Ishikawa (cell line): ENCODE measurements around the gene CDH13.

Experiments used
- CEBPB ChIP-seq: IDR thresholded peaks from 2 replicates; pipeline ENCODE4 v1.6.1; 2012
- CREB1 ChIP-seq: IDR thresholded peaks from 2 replicates; pipeline ENCODE4 v1.6.1; 2012; ENCODE audit warnings: low read depth
- EGR1 ChIP-seq: IDR thresholded peaks from 2 replicates; pipeline ENCODE4 v1.6.1; 2012
- EP300 ChIP-seq: IDR thresholded peaks from 2 replicates; pipeline ENCODE4 v1.6.1; 2012; ENCODE audit warnings: borderline replicate concordance
- FOXM1 ChIP-seq: IDR thresholded peaks from 2 replicates; pipeline ENCODE4 v1.6.1; 2012; ENCODE audit warnings: low read depth, borderline replicate concordance
- NFIC ChIP-seq: IDR thresholded peaks from 2 replicates; pipeline ENCODE4 v1.6.1; 2012
- RAD21 ChIP-seq: IDR thresholded peaks from 2 replicates; pipeline ENCODE4 v1.6.1; 2012; ENCODE audit warnings: low read depth
- TAF1 ChIP-seq: IDR thresholded peaks from 2 replicates; pipeline ENCODE4 v1.6.1; 2012; ENCODE audit warnings: low read depth, mild to moderate bottlenecking
- TCF12 ChIP-seq: IDR thresholded peaks from 2 replicates; pipeline ENCODE4 v1.6.1; 2012; ENCODE audit warnings: low read depth
- TEAD4 ChIP-seq: IDR thresholded peaks from 2 replicates; pipeline ENCODE4 v1.6.1; 2012
- YY1 ChIP-seq: IDR thresholded peaks from 2 replicates; pipeline ENCODE4 v1.6.1; 2012; ENCODE audit warnings: low read depth
- ZBTB7A ChIP-seq: IDR thresholded peaks from 2 replicates; pipeline ENCODE4 v1.6.1; 2012; ENCODE audit warnings: low read depth
- TF ChIP-seq, protein P1 (sequence below): IDR thresholded peaks from 2 replicates; pipeline ENCODE4 v1.6.1; 2012
- TF ChIP-seq, protein P2 (sequence below): IDR thresholded peaks from 2 replicates; pipeline ENCODE4 v1.6.1; 2012; ENCODE audit warnings: low read depth, mild to moderate bottlenecking
- TF ChIP-seq, protein P3 (sequence below): IDR thresholded peaks from 2 replicates; pipeline ENCODE4 v1.6.1; 2012

CDH13 gene

DNA sequence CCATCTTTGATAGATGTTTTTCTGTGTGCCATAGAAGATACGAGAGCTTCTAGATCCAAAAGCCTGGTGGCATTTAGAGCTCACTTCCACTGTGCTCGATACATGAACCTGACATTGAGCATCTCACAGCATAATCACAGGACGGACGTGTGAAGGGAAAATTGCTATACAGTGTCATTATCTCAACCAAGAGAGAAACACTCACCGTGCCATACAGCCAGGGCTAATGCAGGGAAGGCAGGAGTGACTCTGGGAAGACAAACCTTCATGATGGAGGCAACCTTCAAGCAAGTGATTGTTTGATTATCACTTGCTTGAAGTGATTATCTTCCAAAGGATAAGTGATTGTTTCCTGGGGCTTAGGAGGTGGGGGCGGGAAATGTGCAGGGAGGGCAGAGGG, 962.8 kb downstream of the CDH13 start:
- no peak for TF ChIP-seq TEAD4
- no peak for TF ChIP-seq TAF1
- no peak for TF ChIP-seq CREB1

DNA sequence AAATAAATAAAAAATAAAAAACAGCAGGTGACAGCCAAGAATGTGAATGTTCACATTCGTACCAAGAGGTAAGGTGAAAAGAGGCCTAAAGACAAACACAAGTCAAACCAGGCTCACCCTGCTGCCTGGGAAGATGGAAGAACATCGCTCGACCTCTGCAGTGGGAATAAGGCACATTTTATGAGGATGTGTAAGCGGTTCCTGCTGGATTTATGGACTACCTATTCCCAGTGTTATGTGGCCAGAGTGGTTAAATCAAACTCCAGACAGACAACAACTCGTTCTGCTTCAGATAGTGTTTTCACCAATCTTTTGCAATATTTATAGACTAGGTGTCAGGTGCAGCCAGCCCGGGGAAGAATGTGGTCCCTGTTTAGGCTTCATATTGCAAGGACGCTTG, 966.0 kb downstream of the CDH13 start:
- no peak for TF ChIP-seq ZBTB7A
- TF ChIP-seq, protein P1, sequence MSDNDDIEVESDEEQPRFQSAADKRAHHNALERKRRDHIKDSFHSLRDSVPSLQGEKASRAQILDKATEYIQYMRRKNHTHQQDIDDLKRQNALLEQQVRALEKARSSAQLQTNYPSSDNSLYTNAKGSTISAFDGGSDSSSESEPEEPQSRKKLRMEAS, result no peak

DNA sequence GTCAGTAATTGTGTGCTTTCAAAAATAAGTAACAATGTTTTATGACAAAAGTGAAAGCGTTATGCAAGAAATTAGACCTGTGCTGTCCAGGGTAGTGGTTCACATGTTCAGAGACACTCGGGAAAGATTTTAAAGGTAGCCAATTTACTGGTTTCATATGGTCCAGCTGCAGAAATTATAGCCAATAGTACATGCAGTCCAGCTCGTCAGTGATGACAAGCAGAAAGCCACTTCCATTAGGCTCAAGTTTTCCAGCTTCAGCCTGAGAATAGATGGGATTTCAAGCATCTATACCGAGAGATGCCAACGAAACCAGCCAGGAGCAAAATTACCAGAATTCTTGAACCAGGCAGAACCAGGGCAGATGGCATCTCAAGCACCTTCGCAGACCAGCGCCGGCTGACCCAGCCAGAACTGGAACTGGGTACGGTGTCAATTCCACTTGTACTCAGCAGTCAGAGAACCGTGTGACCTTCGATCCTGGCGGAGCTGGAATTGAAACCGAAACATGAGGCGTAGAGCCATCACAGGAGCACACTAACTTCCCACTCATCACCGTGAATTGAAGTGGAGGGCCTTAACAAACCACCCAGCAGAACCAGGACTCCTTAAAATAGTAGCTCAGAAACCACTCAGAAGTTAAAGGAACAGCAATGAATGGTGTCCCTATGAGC, 973.2 kb downstream of the CDH13 start:
- no peak for TF ChIP-seq YY1
- TF ChIP-seq, protein P1, result no peak
- TF ChIP-seq, protein P2, sequence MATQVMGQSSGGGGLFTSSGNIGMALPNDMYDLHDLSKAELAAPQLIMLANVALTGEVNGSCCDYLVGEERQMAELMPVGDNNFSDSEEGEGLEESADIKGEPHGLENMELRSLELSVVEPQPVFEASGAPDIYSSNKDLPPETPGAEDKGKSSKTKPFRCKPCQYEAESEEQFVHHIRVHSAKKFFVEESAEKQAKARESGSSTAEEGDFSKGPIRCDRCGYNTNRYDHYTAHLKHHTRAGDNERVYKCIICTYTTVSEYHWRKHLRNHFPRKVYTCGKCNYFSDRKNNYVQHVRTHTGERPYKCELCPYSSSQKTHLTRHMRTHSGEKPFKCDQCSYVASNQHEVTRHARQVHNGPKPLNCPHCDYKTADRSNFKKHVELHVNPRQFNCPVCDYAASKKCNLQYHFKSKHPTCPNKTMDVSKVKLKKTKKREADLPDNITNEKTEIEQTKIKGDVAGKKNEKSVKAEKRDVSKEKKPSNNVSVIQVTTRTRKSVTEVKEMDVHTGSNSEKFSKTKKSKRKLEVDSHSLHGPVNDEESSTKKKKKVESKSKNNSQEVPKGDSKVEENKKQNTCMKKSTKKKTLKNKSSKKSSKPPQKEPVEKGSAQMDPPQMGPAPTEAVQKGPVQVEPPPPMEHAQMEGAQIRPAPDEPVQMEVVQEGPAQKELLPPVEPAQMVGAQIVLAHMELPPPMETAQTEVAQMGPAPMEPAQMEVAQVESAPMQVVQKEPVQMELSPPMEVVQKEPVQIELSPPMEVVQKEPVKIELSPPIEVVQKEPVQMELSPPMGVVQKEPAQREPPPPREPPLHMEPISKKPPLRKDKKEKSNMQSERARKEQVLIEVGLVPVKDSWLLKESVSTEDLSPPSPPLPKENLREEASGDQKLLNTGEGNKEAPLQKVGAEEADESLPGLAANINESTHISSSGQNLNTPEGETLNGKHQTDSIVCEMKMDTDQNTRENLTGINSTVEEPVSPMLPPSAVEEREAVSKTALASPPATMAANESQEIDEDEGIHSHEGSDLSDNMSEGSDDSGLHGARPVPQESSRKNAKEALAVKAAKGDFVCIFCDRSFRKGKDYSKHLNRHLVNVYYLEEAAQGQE, result no peak

DNA sequence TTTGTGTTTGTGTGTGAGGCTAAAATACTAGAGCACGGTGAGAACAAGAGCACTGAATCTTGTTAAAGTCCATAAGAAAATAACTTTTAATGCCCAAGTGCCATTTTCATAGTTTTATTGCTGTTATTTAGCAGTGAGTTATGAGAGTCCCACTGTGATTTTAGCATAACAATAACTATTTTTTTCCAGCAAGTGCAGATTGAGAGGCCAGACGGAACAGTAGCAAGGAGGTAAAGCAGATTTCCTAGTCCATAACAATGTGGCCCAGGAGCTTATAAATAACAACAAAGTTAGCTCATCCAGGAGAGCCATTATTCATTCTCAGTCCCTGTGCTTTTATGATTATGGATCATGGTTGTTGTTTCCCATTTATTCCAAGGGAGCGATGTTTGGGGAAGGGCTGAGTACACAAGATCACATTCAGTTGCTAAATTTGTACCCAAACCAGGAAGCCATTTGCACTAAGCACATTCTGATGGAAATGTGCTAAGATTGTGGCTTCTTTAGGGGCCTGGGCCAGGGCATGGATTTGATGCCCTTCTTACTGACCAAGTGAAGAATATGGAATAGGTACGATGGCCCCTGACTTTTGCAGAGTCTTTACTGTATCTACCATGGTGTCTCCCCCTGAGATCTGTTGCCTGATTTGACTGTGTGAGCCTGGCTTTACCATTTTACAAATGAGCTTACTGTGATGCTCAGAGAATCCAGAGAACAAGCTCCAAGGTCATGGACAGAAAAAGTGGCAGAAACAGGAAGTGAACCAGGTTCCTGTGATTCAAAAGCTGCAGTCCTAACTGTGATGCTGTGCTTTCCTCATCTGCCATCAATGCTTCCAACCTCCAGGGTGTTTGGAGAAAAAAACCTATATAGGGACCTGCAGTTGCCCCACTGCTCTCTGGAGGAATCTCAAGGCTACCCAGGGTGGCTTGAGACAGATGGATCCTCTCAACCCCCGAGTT, 976.3 kb downstream of the CDH13 start:
- TF ChIP-seq EGR1 (no peak), RAD21 (no peak), TEAD4 (no peak), TAF1 (no peak)

DNA sequence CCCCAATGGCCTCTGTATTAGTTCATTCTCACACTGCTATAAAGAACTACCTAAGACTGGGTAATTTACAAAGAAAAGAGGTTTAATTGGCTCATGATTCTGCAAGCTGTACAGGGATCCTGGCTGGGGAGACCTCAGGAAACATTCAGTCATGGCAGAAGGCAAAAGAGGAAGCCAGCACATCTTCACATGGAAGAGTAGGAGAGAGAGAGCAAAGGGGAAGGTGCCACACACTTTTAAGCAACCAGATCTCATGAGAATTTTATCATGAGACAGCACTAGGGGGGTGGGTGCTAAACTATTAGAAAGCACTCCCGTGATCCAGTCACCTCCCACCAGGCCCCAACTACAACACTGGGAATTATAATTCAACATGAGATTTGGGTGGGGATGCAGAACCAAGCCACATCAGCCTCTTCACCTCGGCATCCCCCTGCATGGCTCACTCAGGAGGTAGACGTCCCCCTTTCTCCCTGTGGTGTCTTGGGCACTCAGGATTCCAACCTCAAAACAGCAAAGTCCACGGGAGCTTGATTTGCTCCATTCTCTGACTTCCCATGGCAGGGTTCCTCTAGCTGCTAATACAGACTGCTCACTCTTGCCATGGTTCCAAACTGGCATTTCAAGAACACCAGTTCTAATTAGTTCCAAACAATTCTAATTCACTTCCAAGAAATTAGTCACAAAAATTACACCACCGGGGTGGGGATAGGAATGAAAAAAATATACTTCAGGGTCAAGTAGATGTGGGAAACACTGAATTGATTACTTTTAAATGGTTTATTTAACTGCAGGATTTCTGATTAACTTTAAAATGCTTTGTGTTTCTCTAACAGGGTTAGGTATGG, 977.2 kb downstream of the CDH13 start:
- TF ChIP-seq, protein P3, sequence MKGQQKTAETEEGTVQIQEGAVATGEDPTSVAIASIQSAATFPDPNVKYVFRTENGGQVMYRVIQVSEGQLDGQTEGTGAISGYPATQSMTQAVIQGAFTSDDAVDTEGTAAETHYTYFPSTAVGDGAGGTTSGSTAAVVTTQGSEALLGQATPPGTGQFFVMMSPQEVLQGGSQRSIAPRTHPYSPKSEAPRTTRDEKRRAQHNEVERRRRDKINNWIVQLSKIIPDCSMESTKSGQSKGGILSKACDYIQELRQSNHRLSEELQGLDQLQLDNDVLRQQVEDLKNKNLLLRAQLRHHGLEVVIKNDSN, result no peak
- TF ChIP-seq RAD21, result no peak
- no peak for TF ChIP-seq EP300
- TF ChIP-seq, protein P2, result no peak
- TF ChIP-seq YY1, result no peak
- no peak for TF ChIP-seq CEBPB
- TF ChIP-seq TCF12, result no peak
- TF ChIP-seq ZBTB7A, result no peak
- TF ChIP-seq TEAD4, result no peak
- TF ChIP-seq NFIC, result no peak
- no peak for TF ChIP-seq TAF1
- TF ChIP-seq EGR1, result no peak
- TF ChIP-seq CREB1, result no peak
- TF ChIP-seq, protein P1, result no peak
- no peak for TF ChIP-seq FOXM1

DNA sequence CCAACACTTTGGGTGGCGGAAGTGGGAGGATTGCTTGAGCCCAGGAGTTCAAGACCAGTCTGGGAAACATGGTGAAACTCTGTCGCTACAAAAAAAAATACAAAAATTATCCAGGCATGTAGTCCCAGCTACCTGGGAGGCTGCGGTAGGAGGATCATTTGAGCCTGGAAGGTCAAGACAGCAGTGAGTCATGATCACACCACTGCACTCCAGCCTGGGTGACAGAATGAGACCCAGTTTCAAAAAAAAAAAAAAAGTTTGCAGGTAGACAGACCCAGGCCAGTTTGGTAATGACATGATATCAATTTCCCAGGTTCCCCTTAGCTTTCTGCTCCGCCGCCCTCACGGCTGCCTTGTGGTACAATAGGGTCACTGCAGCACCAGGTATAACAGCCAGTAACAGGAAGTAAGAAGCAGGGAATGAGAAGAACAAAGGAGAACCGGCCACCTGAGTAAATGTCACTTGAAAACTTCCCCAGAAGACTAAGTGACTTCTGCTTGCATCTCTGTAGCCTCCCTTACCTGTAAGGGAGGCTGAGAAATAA, 979.8 kb downstream of the CDH13 start:
- TF ChIP-seq NFIC, result no peak
- no peak for TF ChIP-seq TEAD4
- no peak for TF ChIP-seq RAD21
- no peak for TF ChIP-seq TCF12
- TF ChIP-seq, protein P2, result no peak
- TF ChIP-seq, protein P1, result no peak
- TF ChIP-seq CEBPB, result no peak
- no peak for TF ChIP-seq YY1
- TF ChIP-seq ZBTB7A, result no peak
- no peak for TF ChIP-seq TAF1
- TF ChIP-seq CREB1, result no peak
- TF ChIP-seq, protein P3, result no peak
- TF ChIP-seq EGR1, result no peak
- no peak for TF ChIP-seq FOXM1
- no peak for TF ChIP-seq EP300
